Measurements from ENCODE around the gene HSP90AB1. TPM values are rescaled to one million over a fixed set of nuclear protein-coding genes. Genes with fewer than 3 reads are reported as not detected.

The HSP90AB1 gene
- total and polyA plus RNA-seq, 9 of the 15 experiments (the other 6 are each of a cell fraction or from before 2014, with no cell fraction given) = 1,780 to 3,358 (median 2,262) TPM

DNA sequence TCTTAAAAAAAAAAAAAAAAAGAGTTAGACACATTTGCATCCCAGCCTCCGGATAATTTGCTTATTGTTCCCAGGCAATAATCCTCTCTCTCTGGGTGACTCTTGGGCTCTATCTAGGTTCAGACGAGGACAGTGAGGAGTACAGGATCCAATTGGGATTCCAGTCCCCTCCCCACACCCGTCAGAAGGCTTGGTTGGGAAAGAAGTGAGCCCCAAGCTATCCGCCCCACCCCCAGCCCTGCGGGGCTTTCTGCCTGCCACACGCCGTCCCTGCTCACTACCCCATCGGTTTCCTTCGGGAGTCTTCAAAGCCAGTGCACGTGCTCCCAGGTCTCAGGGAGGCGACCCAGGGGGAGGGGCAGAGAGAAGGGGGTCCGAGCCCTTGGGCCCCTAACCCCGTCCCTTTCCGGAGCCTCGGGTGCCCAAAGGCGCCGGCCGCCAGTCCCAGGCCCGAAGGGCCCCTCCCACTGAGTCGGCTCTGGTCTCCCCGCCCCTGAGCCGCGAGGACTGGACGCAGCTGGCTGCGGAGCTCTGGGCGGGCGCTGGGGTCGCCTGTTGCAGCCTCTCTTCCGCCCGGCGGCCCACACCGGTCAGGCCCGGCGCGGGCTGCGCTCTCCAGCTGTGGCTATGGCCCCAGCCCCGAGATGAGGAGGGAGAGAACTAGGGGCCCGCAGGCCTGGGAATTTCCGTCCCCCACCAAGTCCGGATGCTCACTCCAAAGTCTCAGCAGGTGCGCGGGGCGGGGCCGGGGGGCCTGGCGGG lies 27.7 kb upstream of the HSP90AB1 start (continued):
- TF ChIP-seq GATAD2B (IDR thresholded peaks at IDR 0.05; ENCODE audit: borderline replicate concordance) = no peak
- no peak for TF ChIP-seq ZNF57 (CRISPR knock-in tag; IDR thresholded peaks at IDR 0.05)
- no peak for TF ChIP-seq RUNX1 (IDR thresholded peaks at IDR 0.05; ENCODE audit: low read depth)
- TF ChIP-seq CSDE1 (IDR thresholded peaks at IDR 0.05) = no peak
- TF ChIP-seq POLR2AphosphoS2 (IDR thresholded peaks at IDR 0.05; ENCODE audit: low read length) = no peak
- TF ChIP-seq, protein P1, sequence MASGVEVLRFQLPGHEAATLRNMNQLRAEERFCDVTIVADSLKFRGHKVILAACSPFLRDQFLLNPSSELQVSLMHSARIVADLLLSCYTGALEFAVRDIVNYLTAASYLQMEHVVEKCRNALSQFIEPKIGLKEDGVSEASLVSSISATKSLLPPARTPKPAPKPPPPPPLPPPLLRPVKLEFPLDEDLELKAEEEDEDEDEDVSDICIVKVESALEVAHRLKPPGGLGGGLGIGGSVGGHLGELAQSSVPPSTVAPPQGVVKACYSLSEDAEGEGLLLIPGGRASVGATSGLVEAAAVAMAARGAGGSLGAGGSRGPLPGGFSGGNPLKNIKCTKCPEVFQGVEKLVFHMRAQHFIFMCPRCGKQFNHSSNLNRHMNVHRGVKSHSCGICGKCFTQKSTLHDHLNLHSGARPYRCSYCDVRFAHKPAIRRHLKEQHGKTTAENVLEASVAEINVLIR (CRISPR knock-in tag; IDR thresholded peaks at IDR 0.05) = no peak
- no peak for TF ChIP-seq STAT5A (IDR thresholded peaks at IDR 0.05; ENCODE audit: borderline replicate concordance, low read length)
- TF ChIP-seq XRCC5 (IDR thresholded peaks at IDR 0.05; ENCODE audit: low read depth, low read length) = peak; percentile 78; the same call in 1 of the 2 replicates
- TF ChIP-seq, protein P2, sequence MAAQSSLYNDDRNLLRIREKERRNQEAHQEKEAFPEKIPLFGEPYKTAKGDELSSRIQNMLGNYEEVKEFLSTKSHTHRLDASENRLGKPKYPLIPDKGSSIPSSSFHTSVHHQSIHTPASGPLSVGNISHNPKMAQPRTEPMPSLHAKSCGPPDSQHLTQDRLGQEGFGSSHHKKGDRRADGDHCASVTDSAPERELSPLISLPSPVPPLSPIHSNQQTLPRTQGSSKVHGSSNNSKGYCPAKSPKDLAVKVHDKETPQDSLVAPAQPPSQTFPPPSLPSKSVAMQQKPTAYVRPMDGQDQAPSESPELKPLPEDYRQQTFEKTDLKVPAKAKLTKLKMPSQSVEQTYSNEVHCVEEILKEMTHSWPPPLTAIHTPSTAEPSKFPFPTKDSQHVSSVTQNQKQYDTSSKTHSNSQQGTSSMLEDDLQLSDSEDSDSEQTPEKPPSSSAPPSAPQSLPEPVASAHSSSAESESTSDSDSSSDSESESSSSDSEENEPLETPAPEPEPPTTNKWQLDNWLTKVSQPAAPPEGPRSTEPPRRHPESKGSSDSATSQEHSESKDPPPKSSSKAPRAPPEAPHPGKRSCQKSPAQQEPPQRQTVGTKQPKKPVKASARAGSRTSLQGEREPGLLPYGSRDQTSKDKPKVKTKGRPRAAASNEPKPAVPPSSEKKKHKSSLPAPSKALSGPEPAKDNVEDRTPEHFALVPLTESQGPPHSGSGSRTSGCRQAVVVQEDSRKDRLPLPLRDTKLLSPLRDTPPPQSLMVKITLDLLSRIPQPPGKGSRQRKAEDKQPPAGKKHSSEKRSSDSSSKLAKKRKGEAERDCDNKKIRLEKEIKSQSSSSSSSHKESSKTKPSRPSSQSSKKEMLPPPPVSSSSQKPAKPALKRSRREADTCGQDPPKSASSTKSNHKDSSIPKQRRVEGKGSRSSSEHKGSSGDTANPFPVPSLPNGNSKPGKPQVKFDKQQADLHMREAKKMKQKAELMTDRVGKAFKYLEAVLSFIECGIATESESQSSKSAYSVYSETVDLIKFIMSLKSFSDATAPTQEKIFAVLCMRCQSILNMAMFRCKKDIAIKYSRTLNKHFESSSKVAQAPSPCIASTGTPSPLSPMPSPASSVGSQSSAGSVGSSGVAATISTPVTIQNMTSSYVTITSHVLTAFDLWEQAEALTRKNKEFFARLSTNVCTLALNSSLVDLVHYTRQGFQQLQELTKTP (IDR thresholded peaks at IDR 0.05; ENCODE audit: low read depth in 1 of 2, partially characterized antibody in 2 of 2) = no peak
- TF ChIP-seq, protein P3, sequence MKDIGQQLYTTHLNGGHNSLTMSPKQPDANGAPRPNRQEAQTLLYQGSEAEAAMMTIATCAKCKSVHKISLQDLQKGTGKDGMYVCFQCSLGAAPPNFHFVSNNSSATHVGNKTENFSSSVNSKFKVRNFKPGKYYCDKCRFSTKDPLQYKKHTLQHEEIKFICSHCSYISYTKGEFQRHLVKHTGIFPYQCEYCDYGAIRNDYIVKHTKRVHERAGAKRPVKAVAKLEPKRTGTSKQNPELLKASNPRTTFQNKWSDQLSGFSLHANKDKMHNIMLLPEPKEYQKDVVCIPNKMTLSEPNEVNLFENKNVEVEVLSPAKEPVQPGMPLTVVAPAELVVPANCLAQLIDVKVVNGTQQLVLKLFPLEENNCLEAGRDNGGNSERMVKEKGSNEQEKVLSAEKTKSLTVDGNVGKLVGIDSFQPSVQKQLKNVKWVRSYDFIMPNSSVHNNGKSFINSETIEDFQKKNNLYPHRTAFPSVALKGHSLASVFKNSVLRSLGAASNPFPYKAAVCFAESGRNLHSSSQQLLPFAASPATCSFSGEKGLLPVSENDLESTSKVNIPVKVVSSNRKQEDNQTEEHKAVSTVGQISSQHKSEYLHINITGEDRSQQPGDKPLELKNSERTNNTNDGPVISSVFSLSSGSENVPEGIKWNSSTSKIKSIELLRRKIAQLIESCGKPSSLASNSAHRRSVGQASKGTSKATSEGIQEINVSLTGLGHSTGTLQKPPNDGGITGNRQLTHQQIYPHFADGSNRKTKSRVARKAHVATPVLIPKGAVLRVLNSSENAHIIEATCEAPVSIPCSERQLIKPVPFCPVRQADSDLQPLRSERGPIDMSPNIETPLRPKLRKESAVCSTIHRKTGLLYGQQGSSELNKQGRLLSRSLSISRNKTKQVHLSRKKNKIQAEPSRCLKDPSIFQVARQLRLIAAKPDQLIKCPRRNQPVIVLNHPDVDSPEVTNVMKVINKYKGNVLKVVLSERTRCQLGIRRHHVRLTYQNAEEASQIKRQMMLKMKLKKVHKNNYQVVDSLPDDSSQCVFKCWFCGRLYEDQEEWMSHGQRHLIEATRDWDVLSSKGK (CRISPR knock-in tag; IDR thresholded peaks at IDR 0.05) = no peak
- TF ChIP-seq CBX8 (IDR thresholded peaks at IDR 0.05; ENCODE audit: borderline replicate concordance, extremely low read depth, low read depth, low read length, poor library complexity, severe bottlenecking) = no peak
- TF ChIP-seq, protein P4, sequence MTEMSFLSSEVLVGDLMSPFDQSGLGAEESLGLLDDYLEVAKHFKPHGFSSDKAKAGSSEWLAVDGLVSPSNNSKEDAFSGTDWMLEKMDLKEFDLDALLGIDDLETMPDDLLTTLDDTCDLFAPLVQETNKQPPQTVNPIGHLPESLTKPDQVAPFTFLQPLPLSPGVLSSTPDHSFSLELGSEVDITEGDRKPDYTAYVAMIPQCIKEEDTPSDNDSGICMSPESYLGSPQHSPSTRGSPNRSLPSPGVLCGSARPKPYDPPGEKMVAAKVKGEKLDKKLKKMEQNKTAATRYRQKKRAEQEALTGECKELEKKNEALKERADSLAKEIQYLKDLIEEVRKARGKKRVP (CRISPR knock-in tag; IDR thresholded peaks at IDR 0.05) = 0 out of 2 replicates have a peak, but pooled peaks have one; percentile 6
- no peak for TF ChIP-seq MAFK (IDR thresholded peaks at IDR 0.05; ENCODE audit: low read length)
- TF ChIP-seq ASH1L (IDR thresholded peaks at IDR 0.05; ENCODE audit: borderline replicate concordance, low read depth, partially characterized antibody) = no peak
- TF ChIP-seq SETDB1 (IDR thresholded peaks at IDR 0.05; ENCODE audit: low read length) = no peak
- no peak for TF ChIP-seq CAMTA2 (CRISPR knock-in tag; conservative IDR thresholded peaks at IDR 0.05)
- TF ChIP-seq KDM5B (IDR thresholded peaks at IDR 0.05; ENCODE audit: insufficient replicate concordance, low read depth, low read length) = peak; percentile 32

All from K562 (cell line).